NOMO-1 (cell line): Measurements from ENCODE around the gene MUC5AC.
"Not testable (repeated sequence)": the region's sequence is repeated elsewhere in the genome, so short reads cannot be mapped to it uniquely, and the experiment has no call there.

Experiments used
- DNase-seq, 2 experiments: peaks; one replicate each; lab custom pipeline; 2025; ENCODE audit not compliant: unreplicated experiment in 2 of 2; lab: John Stamatoyannopoulos, UW

Gene MUC5AC

GRCh38 chr11:1244557-1244956 lies 86.8 kb downstream of the MUC5AC start:
- DNase-seq = not testable (repeated sequence)

GRCh38 chr11:1245717-1246116 lies 88.0 kb downstream of the MUC5AC start:
- not testable (repeated sequence) for DNase-seq

- not testable (repeated sequence) for DNase-seq
Measured at GRCh38 chr11:1246301-1246700, 88.5 kb downstream of the MUC5AC start.

- not testable (repeated sequence) for DNase-seq
Measured at GRCh38 chr11:1247026-1247425, 89.3 kb downstream of the MUC5AC start.

- not testable (repeated sequence) for DNase-seq
Measured at GRCh38 chr11:1248951-1249350, 91.2 kb downstream of the MUC5AC start.

GRCh38 chr11:1250411-1250810 lies 92.7 kb downstream of the MUC5AC start:
- not testable (repeated sequence) for DNase-seq
